ENCODE results near the gene IL36A.

The IL36A gene

DNA sequence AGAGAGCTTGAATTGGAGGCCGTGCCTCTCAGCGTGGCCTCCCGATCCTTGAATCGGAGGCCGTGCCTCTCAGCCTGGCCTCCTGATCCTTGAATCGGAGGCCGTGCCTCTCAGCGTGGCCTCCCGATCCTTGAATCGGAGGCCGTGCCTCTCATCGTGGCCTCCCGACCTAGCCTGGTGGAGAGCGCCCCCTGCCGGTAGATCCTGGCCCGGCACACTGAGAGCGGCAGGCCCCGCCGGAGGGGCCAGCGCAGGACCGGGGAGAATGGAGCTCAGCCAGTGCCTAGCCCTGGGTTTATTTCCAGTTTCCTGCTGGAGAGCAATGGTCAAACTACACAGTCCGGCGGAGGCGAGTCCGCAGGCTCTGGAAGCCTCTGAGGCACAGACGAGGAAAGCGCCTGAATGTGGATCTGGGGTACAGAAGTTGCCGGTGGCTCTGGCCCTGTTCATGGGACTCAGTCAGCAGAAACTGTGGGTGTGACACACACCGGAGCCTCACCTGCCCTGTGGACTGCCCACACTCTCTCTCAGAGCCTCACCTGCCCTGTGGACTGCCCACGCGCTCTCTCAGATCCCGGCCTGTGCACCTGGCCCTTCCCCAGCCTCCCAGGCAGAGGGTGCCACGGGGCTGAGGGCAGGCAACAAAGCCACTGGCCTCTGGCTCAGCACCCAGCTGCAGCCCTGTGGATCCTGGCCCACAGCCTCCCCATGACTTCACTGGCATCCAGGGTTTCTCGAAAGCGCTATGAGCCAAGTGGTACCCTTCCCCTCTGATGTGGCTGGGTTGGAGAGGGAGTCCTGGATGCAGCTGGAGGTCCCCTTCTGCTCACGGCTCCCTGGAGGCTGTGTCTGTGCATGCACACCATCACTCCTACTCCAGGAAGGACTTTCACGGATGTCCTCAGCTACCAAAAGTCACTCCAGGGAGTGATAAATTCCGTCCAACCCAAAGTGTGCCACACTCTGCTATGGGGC is 45.9 kb downstream of the IL36A start:
- no peak for DNase-seq (ENCODE audit: low spot score)

GRCh38 chr2:113052396-113052917 is 47.2 kb downstream of the IL36A start, which contains the start of gene IL36B:
IL36B (minus strand) TSS chr2:113052867.
- DNase-seq (ENCODE audit: low spot score) = no peak

DNA sequence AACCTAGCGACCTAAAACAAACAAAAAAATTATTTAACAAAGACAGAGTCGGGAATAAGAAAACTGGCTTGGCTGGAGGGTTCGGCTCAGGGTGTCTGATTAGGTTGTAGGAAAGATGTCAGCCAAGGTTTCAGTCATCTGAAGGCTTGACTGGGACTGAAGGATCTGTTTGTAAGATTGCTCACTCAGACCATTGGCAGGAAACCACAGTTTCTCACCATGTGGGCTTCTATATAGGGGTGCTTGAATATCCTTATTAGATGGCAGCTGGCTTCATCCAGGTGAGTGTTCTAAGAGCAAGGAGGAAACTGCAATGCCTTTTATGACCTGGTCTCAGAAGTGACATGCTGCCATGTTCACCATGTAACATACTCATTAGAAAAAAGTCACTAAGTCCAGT is 48.4 kb downstream of the IL36A start:
- no peak for DNase-seq (ENCODE audit: low spot score)

- no peak for DNase-seq (ENCODE audit: low spot score)
These were observed 48.8 kb downstream of the IL36A start for GRCh38 chr2:113054066-113054465.

DNA sequence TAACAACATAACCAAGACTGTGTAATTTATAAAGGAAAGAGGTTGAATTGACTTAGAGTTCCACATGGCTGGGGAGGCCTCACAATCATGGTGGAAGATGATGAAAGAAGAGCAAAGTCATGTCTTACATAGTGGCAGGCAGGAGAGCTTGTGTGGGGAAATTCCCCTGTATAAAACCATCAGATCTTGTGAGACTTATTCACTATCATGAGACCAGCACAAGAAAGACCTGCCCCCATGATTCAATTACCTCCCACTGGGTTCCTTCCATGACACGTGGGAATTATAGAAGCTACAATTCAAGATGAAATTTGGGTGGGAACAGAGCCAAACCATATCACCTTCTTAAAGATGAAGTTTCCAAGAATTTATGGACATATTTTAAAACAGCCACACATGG is 51.3 kb downstream of the IL36A start:
- no peak for DNase-seq (ENCODE audit: low spot score)

DNA sequence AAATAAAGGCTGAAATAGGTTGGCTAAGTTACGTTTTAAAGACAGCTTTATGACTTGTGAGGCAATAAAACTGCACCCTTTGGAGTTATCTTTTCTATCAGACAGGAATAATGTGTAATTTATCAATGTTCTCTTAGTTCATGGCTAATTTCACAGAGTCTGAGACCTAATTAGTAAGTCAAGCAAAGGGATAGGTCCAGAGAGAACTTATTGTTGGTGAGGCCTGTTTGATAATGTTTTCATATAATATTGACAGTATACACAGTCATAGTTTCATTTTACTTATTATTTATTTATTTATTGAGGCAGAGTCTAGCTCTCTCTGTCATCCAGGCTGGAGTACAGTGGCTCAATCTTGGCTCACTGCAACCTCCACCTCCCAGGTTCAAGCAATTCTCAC is 51.9 kb downstream of the IL36A start:
- no peak for DNase-seq (ENCODE audit: low spot score)

All from HuH-7.5 (cell line).